ENCODE measurements around the gene WWOX. TPM values are rescaled to one million over a fixed set of nuclear protein-coding genes. Genes with fewer than 3 reads are reported as not detected.

WWOX gene
- polyA plus RNA-seq, 1 donor (not counting 4 experiments of a cell fraction or from before 2014, with no cell fraction given): 5.1 TPM

DNA sequence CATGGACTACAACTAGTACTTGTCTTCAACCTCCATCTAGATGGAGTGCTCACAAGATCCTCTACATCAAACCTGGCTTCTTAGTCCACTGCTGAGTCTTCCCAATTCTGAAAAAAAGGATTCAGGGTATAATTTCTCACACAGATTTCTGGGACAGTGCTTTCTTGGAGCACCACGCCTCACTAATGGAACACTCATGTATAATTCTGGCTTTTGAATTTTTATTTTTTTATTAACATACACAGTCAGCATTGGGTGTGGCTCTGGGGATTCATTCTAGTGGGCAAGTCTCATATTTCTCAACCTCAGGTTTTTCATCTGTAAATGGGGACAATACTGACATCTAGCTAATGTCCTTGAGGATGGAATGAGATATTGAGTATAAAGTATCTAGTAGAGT lies 696.0 kb downstream of the WWOX start:
- Histone ChIP-seq H3K9me3 (ENCODE audit: control insufficient read depth, low read depth, low read length) (no peaks in the 10 kb centered on the region), H3K36me3 (ENCODE audit: control insufficient read depth in 2 of 2, extremely low read depth in 1 of 2, insufficient read depth in 2 of 2, low read length in 2 of 2) (no peaks in the 10 kb centered on the region), H3K27ac (ENCODE audit: control insufficient read depth, insufficient read depth, low read length) (no peak overlapping the region), H3K9ac (ENCODE audit: control insufficient read depth, extremely low read depth, insufficient read depth, low read length) (no peak overlapping the region), H3K4me3 (ENCODE audit: control insufficient read depth in 2 of 3, extremely low read depth in 1 of 3, insufficient read depth in 2 of 3, low read depth in 1 of 3, low read length in 3 of 3) (no peak overlapping the region), H4K20me1 (ENCODE audit: control insufficient read depth, extremely low read depth, insufficient read depth, low read length) (no peaks in the 10 kb centered on the region), H2AFZ (ENCODE audit: control insufficient read depth, low read length) (no peak overlapping the region), H3K79me2 (ENCODE audit: control insufficient read depth, insufficient read depth, low read length) (no peaks in the 10 kb centered on the region), H3K27me3 (ENCODE audit: control insufficient read depth, extremely low read depth, insufficient read depth, low read length) (no peaks in the 10 kb centered on the region), H3K4me2 (ENCODE audit: control insufficient read depth, extremely low read depth, insufficient read depth, low read depth, low read length) (no peak overlapping the region), H3K4me1 (ENCODE audit: control insufficient read depth, extremely low read depth, insufficient read depth, low read length) (no peaks in the 10 kb centered on the region), H3K9me1 (ENCODE audit: control insufficient read depth, extremely low read depth, insufficient read depth, low read length) (no peaks in the 10 kb centered on the region)
- DNase-seq (ENCODE audit: low read depth, low spot score) (no peak), FAIRE-seq (no peak)
- dilution Hi-C loops (cut with MboI; ENCODE audit: extremely low pct_ligation_motif_present, low sequenced_read_pairs): no loop called here
- TF ChIP-seq, protein P1, sequence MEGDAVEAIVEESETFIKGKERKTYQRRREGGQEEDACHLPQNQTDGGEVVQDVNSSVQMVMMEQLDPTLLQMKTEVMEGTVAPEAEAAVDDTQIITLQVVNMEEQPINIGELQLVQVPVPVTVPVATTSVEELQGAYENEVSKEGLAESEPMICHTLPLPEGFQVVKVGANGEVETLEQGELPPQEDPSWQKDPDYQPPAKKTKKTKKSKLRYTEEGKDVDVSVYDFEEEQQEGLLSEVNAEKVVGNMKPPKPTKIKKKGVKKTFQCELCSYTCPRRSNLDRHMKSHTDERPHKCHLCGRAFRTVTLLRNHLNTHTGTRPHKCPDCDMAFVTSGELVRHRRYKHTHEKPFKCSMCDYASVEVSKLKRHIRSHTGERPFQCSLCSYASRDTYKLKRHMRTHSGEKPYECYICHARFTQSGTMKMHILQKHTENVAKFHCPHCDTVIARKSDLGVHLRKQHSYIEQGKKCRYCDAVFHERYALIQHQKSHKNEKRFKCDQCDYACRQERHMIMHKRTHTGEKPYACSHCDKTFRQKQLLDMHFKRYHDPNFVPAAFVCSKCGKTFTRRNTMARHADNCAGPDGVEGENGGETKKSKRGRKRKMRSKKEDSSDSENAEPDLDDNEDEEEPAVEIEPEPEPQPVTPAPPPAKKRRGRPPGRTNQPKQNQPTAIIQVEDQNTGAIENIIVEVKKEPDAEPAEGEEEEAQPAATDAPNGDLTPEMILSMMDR (optimal IDR thresholded peaks at IDR 0.05 in 1 of 3, IDR thresholded peaks at IDR 0.05 in 1 of 3, conservative IDR thresholded peaks at IDR 0.05 in 1 of 3; ENCODE audit: extremely low read depth in 1 of 3, insufficient read depth in 2 of 3, low read length in 3 of 3): no peak
- no peak for TF ChIP-seq EZH2 (IDR thresholded peaks at IDR 0.05; ENCODE audit: low read length)

DNA sequence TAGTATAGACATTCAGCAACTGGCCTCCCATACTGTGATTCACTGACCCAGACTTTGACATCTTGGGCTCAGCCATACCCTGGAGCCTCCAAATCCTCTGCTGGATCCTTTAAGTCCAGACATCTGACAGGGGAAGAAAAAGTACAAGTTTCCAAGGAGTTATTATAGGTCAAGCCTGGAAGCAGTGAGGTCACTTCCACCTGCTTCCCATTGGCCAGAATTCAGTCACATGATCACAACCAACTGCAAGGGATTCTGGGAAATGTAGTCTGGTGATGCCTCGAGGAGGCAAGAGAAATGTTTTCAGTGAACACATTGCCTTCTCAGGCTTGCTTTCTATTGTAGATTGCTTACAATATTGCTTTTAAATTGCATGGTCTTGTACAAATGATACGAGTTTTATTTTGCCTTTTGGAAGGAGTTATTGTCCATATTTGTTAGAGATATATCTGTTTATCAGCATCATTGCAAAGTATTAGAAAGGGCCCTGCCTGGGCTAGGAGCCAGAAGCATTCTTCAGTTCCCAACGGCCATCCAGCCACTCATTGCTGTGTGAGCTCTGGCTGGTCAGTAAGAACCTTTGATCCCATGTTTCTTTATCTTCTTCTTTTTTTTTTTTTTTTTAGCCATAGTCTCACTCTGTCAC lies 696.9 kb downstream of the WWOX start:
- FAIRE-seq (peak; percentile 44), DNase-seq (ENCODE audit: low read depth, low spot score) (no peak)
- H3K27me3 ChIP-seq (ENCODE audit: control insufficient read depth, extremely low read depth, insufficient read depth, low read length): no peaks in the 10 kb centered on the region
- dilution Hi-C loops (cut with MboI; ENCODE audit: extremely low pct_ligation_motif_present, low sequenced_read_pairs): no loop called here
- TF ChIP-seq EZH2 (IDR thresholded peaks at IDR 0.05; ENCODE audit: low read length): no peak
- TF ChIP-seq, protein P1 (optimal IDR thresholded peaks at IDR 0.05 in 1 of 3, IDR thresholded peaks at IDR 0.05 in 1 of 3, conservative IDR thresholded peaks at IDR 0.05 in 1 of 3; ENCODE audit: extremely low read depth in 1 of 3, insufficient read depth in 2 of 3, low read length in 3 of 3): no peak
- no peak overlapping the region for H3K27ac ChIP-seq (ENCODE audit: control insufficient read depth, insufficient read depth, low read length)
- no peak overlapping the region for H3K4me2 ChIP-seq (ENCODE audit: control insufficient read depth, extremely low read depth, insufficient read depth, low read depth, low read length)
- H4K20me1 ChIP-seq (ENCODE audit: control insufficient read depth, extremely low read depth, insufficient read depth, low read length): no peaks in the 10 kb centered on the region
- H3K36me3 ChIP-seq (ENCODE audit: control insufficient read depth in 2 of 2, extremely low read depth in 1 of 2, insufficient read depth in 2 of 2, low read length in 2 of 2): no peaks in the 10 kb centered on the region
- H2AFZ ChIP-seq (ENCODE audit: control insufficient read depth, low read length): no peak overlapping the region
- no peaks in the 10 kb centered on the region for H3K4me1 ChIP-seq (ENCODE audit: control insufficient read depth, extremely low read depth, insufficient read depth, low read length)
- no peaks in the 10 kb centered on the region for H3K79me2 ChIP-seq (ENCODE audit: control insufficient read depth, insufficient read depth, low read length)
- H3K9ac ChIP-seq (ENCODE audit: control insufficient read depth, extremely low read depth, insufficient read depth, low read length): no peak overlapping the region
- no peaks in the 10 kb centered on the region for H3K9me3 ChIP-seq (ENCODE audit: control insufficient read depth, low read depth, low read length)
- H3K4me3 ChIP-seq (ENCODE audit: control insufficient read depth in 2 of 3, extremely low read depth in 1 of 3, insufficient read depth in 2 of 3, low read depth in 1 of 3, low read length in 3 of 3): no peak overlapping the region
- H3K9me1 ChIP-seq (ENCODE audit: control insufficient read depth, extremely low read depth, insufficient read depth, low read length): no peaks in the 10 kb centered on the region

Measured in keratinocyte (primary cell).